ELF-1 (cell line): ENCODE measurements around the gene ATP10A.

Experiments
- DNase-seq: peaks from one replicate; pipeline ENCODE4 v3.0.0-alpha.2; 2016; ENCODE audit warnings: low read depth, low spot score

The ATP10A gene

GRCh38 chr15:25863111-25863967, at the start of gene ATP10A:
ATP10A (minus strand) TSS chr15:25863327; CDS start chr15:25863096, 231 bp downstream.
- peak; percentile 20 for DNase-seq

- DNase-seq = no peak
Measured at GRCh38 chr15:25912035-25912434, 48.9 kb upstream of the ATP10A start.

GRCh38 chr15:25910832-25911231, 47.7 kb upstream of the ATP10A start:
- no peak for DNase-seq

GRCh38 chr15:25909806-25910205, 46.7 kb upstream of the ATP10A start:
- no peak for DNase-seq

- no peak for DNase-seq
Measured at GRCh38 chr15:25909325-25909724, 46.2 kb upstream of the ATP10A start.

- no peak for DNase-seq
Measured at GRCh38 chr15:25905140-25905539, 42.0 kb upstream of the ATP10A start.

GRCh38 chr15:25903024-25903581, 40.0 kb upstream of the ATP10A start:
- no peak for DNase-seq

DNA sequence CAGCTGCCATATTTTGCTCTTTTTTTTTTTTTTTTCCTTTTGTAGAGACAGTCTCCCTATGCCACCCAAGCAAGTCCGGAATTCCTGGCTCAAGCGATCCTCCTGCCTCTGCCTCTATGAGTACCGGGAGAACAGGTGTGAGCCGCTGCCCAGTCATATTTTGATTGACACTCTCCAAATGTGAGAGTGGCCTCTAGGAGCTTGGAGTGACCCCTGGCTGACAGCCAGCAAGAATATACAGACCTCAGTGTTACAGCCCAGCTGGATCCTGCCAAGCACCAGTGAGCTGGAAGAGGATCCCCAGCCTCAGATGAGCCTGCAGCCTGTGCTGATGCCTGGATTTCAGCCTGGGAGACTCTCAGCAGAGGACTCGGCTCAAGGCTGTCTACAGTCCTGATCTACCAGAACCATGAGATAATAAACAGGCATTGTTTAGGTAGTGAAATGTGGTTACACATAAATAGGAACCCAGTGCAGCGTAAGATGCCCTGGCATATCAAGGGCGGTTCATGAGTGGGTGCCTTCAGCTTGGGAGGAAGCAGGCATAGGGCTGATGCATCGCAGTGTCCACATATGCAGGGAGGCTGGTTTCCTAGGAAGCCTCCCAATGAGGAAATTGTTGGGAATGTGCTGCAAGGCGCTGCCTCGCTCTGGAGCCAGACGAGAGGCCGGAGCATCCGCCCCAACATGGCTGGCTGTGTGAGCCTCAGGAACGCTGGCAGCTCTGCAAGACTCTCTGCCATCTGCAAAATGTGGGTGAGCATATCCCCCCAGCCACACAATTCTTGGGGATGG, 38.9 kb upstream of the ATP10A start:
- no peak for DNase-seq

- DNase-seq = no peak
Measured at GRCh38 chr15:25900901-25901300, 37.8 kb upstream of the ATP10A start.

DNA sequence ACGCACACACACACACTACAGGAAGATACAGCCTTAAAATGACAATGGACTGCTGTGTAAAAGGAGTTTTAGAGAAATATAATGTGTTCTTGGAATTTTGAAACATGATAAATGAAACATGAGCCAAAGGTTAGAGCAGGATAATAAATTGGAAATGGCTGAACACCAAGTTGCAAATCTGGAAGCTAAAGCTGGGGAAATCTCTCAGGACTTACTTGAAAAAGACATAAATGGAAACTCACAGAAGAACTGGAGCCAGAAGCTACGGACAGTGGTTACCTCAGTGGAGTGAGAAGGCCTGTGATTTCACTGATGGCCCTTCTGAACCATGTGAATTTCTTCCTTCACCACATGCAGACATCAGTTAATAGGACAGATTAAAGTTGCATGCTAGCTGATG, 37.3 kb upstream of the ATP10A start:
- no peak for DNase-seq

DNA sequence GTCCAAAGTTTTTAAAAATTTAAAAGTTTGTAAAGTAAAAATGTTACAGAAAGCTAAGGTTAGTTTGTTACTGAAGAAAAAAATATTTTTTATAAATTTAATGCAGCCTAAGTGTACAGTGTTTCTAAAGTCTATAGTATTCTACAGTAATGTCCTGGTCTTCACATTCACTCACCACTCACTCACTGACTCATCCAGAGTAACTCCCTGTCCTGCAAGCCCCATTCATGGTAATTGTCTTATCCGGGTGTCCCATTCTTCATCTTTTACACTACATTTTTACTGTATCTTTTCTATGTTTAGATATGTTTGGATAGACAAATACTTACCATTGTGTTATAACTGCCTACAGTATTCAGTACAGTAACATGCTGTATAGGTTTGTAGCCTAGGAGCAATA, 36.7 kb upstream of the ATP10A start:
- DNase-seq = no peak

- no peak for DNase-seq
Measured at GRCh38 chr15:25897658-25898057, 34.5 kb upstream of the ATP10A start.

DNA sequence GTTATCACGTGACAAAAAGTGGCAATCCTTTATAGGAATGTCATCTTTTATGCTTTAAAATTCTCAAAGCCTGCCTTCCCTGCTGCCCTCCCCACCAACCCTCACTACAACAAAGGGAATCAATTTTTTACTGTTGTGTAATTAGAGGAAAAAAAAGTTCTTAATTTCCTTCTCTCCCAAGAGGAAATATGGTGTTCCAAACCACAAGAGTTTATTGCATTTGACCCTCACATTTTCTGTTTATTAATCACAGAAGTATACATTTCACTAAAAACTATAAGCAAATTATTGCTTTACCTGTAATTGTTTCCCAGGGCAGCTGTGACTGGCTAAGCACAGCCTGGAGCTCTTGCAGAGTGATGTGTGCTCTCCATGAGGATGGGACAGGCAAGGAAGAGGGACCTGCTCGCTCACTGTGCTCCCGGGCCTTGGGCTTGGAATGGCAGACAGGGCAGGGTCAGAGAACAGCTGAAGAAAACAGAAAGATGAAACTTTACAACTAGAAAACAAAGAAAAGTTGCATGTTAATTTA, 31.3 kb upstream of the ATP10A start:
- no peak for DNase-seq

DNA sequence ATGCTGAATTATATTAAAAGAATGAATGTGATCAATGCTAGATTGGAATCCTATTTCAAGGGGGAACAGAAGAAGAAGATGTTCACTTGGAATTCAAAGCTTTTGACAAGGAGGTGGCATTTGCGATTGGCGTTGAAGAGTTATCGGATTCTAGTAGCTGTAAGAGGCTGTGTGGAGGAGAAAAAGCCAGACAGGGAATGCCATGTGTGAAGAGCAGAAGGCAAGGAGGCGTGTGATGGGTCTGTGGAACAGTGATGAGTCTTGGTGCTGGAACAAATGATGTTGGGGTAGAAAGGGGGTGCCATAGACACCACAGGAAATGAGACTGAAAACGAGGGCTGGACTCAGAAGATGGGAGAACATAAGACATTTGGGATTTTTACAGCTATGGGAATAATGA, 30.5 kb upstream of the ATP10A start:
- no peak for DNase-seq

- DNase-seq = no peak
Measured at GRCh38 chr15:25892126-25892525, 29.0 kb upstream of the ATP10A start.

DNA sequence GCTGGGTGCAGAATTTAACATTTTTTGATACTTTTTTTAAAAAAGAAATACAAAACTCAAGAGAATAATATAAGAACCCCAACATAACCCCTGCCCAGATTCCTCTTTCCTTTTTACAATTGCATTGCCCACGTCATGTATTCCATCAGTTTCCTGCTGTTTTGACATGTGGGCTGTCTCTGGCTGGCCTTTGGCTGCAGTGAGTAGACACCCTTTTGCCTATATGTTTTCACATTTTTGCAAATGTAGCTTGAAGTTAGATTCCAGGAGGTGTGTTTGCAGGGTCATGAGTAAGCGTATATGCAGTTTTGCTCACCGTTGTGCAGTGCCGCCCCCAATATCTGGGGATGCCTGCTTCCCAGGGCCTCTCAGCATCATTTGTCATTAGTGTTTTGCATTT, 28.0 kb upstream of the ATP10A start:
- DNase-seq = no peak

GRCh38 chr15:25890529-25890928, 27.4 kb upstream of the ATP10A start:
- no peak for DNase-seq

DNA sequence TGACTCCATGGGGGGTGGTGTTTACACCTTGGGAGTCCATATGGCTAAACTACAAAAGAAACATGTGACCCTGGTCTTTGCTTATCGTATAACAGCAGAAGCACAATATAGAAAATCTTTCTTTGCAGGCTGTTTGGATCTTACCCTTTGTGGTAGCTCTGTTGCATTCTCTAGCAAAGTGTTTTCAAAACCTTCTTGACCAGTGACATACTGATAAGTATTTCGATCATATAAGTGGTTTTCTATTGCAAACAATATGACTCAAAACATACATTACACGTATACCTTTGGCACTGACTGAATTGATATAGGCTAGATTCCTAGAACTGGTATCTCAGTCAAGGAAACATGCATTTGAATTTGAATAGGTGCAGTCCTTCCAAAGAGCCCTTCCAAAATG, 24.7 kb upstream of the ATP10A start:
- no peak for DNase-seq

GRCh38 chr15:25886498-25887140, 23.5 kb upstream of the ATP10A start:
- no peak for DNase-seq

- DNase-seq = no peak
Measured at GRCh38 chr15:25884370-25884769, 21.2 kb upstream of the ATP10A start.

DNA sequence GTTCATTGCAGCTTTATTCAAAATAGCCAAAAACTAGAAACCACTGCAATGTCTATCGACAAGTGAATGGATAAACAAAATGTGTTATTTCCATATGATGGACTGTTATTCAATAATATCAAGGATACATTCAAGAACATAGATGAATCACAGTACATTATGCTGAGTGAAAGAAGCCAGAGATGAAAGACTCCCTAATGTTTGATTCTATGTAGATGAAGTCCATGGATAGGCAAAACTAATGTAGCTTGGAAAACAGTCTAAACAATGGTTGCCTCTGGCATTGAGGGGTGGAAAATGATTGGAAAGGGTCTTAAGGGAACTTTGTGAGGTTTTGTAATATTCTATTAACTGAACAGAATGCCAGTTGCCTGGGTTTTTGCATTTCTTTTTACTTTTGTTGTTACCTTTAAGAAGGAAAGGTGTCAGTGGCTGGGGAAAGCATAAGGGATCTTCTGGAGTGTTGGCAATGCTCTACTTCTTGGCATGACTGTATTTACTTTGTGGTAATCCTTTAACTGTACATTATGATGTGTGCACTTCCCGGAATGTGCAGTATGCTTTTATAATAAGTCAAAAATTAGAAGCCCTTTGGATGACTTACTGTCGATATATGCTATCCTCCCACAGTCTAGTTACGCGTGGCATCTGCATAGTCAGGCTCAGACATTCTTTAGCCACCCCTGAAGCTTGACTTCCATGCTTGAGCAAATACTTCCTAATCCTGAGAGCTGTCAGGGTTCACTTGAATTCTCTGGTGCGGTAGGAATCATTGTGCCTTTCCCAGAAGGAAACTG, 20.5 kb upstream of the ATP10A start:
- no peak for DNase-seq
